ENCODE measurements around the gene SMAD6.

The SMAD6 gene

DNA sequence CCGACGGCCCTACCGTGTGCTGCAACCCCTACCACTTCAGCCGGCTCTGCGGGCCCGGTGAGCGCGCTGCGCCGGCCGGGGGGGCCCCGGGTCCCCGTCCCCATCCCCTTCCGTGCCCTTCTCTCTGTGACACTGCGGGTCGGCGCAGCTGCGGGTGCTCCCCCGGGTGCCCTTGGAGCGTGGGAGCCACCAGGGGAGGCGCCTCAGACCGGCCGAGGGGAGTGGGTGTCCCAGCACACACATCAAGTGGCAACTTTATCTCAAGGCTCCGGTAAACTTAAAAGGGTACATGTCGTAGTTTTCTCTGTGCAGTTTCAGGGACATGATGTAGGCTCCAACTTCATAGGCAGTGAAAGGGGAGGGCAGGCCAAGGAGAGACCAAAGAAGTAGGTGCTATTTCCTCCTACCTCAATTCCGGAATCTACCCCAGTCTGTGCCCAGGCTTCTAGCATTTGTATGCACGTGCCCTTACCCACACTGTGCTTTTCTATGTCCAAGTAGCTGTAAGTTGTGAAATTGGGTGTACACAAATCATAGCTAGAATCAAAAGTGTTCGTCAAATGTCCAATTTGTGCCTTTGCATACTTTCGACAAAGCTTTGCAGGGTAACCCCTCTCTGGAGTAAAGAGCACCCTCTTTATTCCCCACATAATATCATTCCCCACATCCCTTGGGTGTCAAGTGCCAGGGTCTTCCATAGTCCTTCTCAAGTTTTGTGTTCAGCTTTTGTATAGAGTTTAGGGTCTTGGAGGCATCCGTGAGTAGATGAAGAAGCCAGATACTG is 2.2 kb downstream of the SMAD6 start:
- TF ChIP-seq CTCF (conservative IDR thresholded peaks at IDR 0.05; ENCODE audit: low read depth), result no peak
- CTCF ChIA-PET, result interaction anchor here (0.6 to 0.8 kb wide), 2 partner anchors 85 to 96 kb away, joined by 3 to 6 read pairs; no protein-coding TSS in a partner anchor

DNA sequence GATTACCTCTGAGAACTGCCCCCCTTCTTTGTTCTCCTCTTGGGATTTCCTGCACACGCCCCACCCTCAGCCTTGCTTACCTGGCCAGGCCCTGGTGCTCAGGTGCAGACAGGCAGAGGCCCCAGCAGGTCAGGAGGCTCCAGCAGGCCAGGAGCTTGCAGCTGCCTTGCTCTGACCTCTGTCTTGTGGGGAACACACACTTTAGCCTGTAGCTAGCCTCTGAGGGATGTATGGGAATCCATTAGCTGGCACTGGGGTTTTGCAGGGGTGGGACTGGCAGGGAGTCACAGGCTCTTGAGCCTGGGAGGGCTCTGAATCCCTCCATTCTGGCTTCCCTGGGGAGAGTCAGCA is 2.7 kb downstream of the SMAD6 start:
- no peak for DNase-seq (ENCODE audit: low spot score)
- no peak overlapping the region for H3K27ac ChIP-seq
- ChIA-PET CTCF (interaction anchor here (0.6 to 1.1 kb wide), 3 partner anchors 83 to 97 kb away, joined by 3 to 6 read pairs (median 3); no protein-coding TSS in a partner anchor), POLR2A (ENCODE audit: low non-redundant PET) (no interaction called here)
- no peak for TF ChIP-seq CTCF (conservative IDR thresholded peaks at IDR 0.05; ENCODE audit: low read depth)

More for the DNA sequence above, 2.2 kb downstream of the SMAD6 start:
- H3K27ac ChIP-seq, result no peak overlapping the region
- DNase-seq (ENCODE audit: low spot score), result no peak
- POLR2A ChIA-PET (ENCODE audit: low non-redundant PET), result no interaction called here

DNA sequence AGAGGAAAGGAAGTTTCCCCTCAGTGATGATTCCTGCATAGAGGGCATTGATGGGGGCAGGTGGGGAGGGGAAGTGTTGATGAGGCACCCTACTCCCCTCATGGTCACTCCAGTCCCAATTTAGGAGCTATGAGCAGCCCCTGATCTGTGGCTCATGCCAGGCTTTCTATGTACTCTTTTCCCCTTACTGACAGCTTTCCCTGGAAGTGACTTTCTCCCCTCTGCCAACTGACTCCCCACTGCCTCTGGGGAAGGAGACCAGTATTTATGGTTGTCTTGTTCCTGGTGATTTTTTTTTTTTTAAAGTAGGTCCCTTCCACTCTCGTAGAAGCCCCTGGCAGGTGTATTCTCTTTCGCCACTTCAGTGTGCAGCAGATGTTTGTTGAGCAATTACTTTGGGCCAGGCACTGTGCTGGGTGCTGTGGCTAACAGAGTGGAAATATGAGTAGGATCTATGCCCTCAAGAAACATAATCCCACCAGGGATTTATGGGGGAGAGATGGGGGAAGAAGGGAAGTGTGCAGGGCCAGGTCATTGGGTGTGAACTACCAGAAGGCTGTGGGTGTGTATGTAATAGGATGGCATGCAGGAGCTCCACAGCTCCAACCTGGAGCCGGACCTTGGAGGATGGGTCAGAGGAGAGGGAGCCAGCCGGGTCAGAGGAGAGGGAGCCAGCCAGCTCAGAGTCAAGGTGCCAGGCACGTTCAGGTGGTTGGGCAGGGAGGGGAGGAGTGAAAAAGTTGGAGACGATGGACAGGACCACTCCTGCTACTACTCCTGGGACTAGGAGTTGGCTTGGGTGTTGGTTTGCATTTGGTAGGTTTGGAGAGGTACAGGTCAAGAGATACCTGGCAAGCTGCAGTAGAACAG is 3.5 kb downstream of the SMAD6 start:
- H3K27ac ChIP-seq, result no peak overlapping the region
- no peak for DNase-seq (ENCODE audit: low spot score)
- CTCF ChIA-PET, result interaction anchor here (0.5 to 1.1 kb wide), 3 partner anchors 84 to 148 kb away, joined by 3 read pairs; no protein-coding TSS in a partner anchor
- POLR2A ChIA-PET (ENCODE audit: low non-redundant PET), result no interaction called here
- no peak for TF ChIP-seq CTCF (conservative IDR thresholded peaks at IDR 0.05; ENCODE audit: low read depth)

DNA sequence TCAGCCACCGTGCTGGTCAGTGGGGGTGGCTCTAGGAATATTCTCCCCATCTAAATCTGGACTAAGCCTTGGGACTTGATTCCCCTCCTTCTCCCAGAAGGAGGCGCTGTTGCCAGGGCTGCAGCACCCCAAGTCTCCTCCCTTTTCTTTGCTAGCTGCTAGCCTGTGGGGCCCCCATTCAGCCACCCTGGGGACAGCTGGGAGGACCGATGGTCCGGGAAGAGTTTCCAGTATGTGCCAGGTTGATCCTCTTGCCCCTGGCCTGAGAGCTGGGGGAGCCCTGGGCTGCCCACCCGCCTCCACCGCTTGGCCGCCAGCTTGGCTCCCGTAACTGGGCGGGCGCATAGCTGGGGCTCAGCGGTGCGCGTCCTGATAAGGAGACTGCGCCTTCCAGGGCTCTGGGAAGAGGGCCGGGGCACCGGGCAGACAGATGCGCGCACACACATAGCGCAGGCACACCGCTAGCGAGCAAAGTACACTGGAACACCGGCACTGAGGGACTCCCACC is 4.2 kb downstream of the SMAD6 start:
- DNase-seq (ENCODE audit: low spot score), result no peak
- CTCF ChIA-PET, result interaction anchor here (0.9 to 1.1 kb wide), 2 partner anchors 69 to 146 kb away, joined by 3 read pairs; no protein-coding TSS in a partner anchor
- TF ChIP-seq CTCF (conservative IDR thresholded peaks at IDR 0.05; ENCODE audit: low read depth), result peak; percentile 14; the same call in 1 of the 2 replicates
- H3K27ac ChIP-seq, result no peak overlapping the region
- POLR2A ChIA-PET (ENCODE audit: low non-redundant PET), result no interaction called here

DNA sequence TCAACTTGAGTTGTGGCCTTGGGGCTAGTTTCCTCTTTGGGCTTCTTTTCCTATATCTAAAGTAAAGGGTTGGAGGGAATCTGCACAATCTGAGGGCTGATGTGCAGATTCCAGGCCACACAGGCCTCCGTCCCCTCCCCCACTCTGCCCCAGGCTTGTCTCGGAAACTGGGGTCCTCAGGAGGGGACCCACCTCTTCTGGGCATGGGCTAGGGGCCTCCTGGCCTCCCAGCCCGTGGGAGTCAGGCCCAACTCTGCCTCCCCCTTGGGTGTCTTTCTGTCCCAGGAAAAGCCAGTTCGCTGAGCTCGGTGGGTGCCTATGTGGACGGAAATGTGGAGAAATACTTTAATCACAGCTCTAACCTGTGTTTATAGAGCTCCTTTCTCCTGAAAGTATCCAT is 4.8 kb downstream of the SMAD6 start:
- no peak overlapping the region for H3K27ac ChIP-seq
- POLR2A ChIA-PET (ENCODE audit: low non-redundant PET), result no interaction called here
- DNase-seq (ENCODE audit: low spot score), result no peak
- CTCF ChIA-PET, result interaction anchor here (0.6 to 1.1 kb wide), 4 partner anchors 22 to 145 kb away, joined by 3 read pairs; no protein-coding TSS in a partner anchor
- no peak for TF ChIP-seq CTCF (conservative IDR thresholded peaks at IDR 0.05; ENCODE audit: low read depth)

Measured in RWPE1 (cell line).